HG02759 (cell line): ENCODE measurements around the gene CREBL2.
"Not testable (repeated sequence)": the region's sequence is repeated elsewhere in the genome, so short reads cannot be mapped to it uniquely, and the experiment has no call there.

Source experiments
- ATAC-seq: cut with Tn5 transposase; IDR thresholded peaks from one replicate; pipeline ENCODE4 v1.9.1; 2021; ENCODE audit warnings: mild to moderate bottlenecking, moderate library complexity; ENCODE audit not compliant: unreplicated experiment

CREBL2 gene

DNA sequence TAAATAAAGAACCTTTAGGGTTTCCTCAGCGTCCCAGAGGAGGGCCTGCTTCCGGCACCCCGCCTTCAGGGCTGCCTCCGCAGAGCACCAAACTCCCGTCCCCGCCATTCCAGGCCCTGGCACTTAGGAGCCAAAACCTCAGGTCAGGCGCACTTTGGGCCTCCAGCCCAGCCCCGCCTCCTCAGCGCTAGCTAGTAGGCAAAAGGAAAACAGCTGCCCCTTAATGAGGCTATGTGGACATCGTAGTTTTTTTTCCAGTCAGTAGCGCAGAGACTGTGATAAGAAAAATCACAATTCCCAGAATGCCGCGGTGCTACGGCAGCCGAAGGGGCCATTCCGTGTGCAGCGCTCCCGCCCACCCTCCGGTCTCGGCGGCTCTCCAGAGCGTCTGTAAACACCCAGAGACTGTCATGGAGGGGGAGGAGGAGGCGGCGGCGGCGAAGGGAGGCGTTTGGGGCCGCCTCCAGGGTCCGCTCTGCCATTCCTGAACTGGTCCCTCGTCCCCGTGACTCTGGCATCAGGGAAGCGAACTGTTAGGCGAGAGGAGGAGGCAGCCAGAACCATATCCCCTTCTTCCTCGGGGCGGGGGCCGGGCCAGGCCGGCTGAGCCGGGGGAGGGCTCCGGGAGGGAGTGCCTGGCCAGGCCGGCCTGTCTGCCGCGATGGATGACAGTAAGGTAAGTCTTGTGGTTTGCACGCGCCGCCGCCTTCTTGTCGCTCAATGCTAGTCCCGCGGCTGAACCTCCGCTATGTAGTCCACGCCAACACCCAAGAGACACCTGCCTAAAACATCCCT lies at the start of gene CREBL2:
CREBL2 (plus strand) TSS at position 365 of the 795 bp plus-strand sequence; CDS start at position 662, 297 bp downstream.
- ATAC-seq = peak; percentile 84

GRCh38 chr12:12562016-12562483 lies 49.6 kb upstream of the CREBL2 start:
- no peak for ATAC-seq

DNA sequence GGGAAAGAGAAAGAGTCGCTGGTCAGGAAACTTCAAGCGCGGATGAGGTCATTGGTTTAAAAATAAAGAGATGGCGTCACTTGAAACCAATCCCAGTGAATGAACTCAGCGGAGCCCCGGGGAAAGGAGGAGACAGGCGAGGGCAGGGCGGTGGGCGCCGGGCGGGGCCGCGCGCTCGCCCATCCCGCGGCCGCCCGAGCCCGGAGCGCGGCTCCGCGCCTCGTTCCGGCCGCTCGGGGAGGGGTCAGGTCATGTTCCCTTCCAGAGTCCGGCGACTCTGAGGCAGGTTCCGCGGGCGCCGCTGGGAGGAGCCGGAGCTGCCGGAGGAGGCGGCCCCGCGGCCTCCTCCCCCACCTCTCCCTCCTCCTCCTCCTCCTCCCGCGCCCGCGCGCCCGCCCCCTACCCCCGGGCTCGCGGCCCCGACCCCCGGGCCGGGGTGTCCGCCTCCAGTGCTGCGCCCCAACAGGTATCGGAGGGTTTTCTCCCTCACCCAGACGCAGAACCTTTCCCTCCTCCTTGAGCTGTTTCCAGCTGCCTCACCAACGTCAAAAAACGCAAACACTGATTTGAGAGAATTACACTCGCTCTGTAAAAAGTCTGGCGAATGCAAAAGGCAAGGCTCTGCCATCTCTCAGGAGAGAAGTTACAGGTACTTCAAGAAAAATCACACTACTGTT lies 49.0 kb upstream of the CREBL2 start, which contains the start of gene DUSP16:
DUSP16 (minus strand) TSS at position 279 of the 677 bp plus-strand sequence. CDS start 41,765 bp downstream, outside the sequence.
- peak; percentile 80 for ATAC-seq

DNA sequence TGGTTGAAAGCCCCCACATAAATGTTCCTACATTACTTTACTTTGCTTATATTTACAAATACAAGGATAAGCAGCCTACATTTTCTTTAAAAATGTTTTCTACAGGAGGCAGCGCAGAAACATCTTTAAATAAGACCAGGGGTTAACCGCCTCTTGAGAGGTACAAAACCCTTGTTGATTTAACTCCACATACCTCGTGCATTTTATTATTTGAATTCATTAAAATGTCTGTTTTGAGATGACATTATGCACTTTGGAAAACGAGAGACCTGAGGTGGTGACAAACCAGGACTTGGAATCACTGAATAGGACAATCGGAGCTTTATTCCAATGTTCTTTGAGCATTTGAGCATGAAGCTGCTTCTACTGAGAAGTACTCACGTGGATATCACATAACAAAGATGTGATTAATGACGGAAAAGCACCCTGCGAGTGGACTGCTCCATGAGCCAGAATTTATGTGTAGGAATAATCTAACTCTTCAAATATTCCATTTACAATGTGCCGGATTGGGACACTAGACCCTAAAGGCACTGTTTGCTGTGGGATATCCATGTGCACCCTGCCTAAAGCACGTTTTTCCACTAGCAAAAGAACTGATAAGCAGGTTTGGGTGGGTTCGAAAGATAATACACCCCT lies 48.3 kb upstream of the CREBL2 start:
- ATAC-seq = no peak

DNA sequence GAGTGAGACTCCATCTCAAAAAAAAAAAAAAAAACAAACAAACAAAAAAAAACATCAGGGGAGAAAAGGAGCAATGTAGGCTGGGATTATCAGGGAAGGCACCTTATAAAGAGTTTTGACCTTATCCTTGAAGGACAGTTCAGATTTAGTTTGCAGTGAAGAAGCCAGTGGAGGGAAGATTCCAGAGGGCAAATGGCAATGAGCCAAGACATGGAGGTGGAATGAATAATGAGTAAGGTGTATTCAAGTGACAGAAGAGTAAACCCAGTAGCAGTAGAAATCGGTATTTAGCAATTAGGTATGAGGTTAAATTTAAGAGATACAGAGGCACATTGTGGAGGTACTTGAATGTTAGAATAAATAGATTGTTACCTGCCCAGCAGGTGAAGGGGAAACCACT lies 46.8 kb upstream of the CREBL2 start:
- no peak for ATAC-seq

- not testable (repeated sequence) for ATAC-seq
These were observed 45.7 kb upstream of the CREBL2 start for GRCh38 chr12:12565971-12566370.

- ATAC-seq = no peak
These were observed 39.0 kb upstream of the CREBL2 start for GRCh38 chr12:12572659-12573058.

GRCh38 chr12:12577786-12578185 lies 33.9 kb upstream of the CREBL2 start:
- no peak for ATAC-seq

DNA sequence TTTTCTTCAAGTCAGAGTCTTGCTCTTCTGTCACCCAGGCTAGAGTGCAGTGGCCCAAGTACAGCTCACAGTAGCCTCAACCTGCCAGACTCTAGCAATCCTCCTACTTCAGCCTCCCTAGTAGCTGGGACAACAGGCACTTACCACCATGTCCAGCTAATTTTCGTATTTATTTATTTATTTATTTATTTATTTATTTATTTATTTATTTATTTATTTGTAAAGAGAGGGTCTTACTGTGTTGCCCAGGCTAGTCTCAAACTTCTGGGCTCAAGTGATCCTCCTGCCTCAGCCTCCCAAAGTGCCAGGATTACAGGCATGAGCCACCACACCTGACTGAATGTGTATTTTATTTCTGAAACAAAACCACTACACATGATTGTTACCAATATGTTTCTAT lies 31.0 kb upstream of the CREBL2 start:
- ATAC-seq = not testable (repeated sequence)

DNA sequence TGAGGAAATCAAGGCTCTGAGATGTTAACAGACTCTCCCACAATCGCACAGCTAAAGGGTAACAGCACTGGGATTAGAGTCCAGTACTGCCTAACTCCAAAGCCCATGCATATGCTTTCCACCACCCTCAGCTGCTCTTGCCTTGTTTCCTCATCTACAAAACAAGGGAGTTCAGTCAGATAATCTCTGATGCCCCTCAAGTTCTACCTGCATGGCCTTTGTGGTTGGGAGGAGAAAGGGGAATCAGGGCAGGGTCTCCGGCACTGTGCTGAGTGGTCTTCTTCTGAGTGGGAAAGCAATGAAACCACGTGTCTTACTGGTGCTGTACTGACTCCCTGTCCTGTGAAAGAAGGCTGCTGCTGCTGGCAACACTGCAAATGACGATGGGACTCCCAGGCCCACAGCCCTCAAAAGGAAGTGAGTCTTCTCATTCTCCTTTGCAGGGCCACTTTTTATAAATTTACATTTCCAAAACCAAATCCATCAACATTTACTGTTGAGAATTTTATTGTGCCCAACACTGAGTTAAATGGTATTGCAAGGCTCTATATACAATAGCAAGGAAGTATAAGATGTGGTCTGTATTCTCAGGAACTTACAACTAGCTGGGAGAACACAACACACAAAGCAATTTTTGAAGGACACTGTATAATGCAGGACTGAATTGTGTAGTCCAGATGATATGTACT lies 29.3 kb upstream of the CREBL2 start:
- peak; percentile 36 for ATAC-seq

- ATAC-seq = peak; percentile 95
These were observed 28.8 kb upstream of the CREBL2 start for GRCh38 chr12:12582895-12583303.

DNA sequence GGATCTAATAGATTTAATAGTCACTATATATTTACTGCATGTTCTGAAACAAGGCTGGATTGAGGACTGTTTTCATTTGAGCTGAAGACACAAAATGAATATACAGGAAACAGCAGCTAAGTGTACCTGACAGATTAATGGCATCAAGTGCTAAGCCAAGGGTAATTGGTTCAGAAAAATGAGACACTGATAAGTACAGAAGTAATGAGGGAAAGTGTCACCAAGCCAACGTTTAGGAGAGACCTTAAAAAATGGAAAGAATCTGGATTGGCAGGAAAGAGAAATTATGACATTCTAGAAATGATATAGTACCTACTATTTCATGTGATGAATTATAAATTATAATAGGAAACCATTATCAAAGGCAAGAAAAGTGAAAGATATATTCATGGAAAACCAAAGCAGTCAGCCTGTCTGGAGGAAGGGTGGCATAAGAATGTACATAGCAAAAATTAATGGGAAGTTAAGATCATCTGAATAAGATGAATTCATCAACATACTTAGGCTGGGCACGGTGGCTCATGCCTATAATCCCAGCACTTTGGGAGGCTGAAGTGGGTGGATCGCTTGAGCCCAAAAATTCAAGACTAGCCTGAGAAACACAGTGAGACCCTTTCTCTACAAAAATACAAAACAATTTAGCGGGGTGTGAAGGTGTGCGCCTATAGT lies 28.0 kb upstream of the CREBL2 start:
- ATAC-seq = no peak

- no peak for ATAC-seq
These were observed 26.4 kb upstream of the CREBL2 start for GRCh38 chr12:12585115-12585863.

DNA sequence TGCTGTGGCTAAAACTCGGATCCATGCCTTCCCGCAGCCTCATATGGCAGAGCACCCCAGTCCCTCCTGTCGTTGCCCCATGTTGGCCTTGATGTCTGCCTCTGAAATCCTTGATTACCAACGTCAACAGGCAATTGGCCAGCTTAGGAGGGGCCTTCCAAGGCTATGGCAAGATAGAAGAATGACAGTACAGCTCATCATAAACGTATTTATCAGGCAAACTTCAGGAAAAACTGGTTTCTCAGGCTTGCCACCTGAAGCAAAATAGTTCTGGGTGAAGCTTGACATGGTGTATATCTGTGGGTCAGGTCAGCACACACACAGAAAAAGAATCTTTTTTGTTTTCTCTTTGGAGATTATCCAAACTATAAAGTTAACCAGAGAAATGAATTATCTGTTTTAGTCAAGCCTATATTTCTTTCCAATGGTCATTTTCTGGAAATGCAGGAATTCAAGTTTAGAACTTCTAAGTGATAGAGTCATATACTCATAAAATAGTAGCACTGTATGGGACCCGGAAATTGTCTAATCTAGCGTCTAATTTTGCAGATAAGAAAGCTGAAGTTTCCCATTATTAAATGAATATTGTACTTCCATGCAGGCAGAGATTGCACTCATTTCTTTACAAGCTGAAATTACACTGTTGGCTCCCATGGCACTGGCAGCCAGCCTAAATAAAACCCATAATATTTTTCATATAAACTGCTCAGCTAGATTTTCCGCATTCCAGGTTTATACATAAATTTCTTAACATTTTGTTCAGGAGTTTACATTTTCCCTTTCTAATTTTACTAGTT lies 24.6 kb upstream of the CREBL2 start:
- no peak for ATAC-seq

GRCh38 chr12:12587878-12588277 lies 23.8 kb upstream of the CREBL2 start:
- ATAC-seq = no peak

- not testable (repeated sequence) for ATAC-seq
These were observed 23.2 kb upstream of the CREBL2 start for GRCh38 chr12:12588436-12588835.

GRCh38 chr12:12590961-12591360 lies 20.7 kb upstream of the CREBL2 start:
- ATAC-seq = no peak

DNA sequence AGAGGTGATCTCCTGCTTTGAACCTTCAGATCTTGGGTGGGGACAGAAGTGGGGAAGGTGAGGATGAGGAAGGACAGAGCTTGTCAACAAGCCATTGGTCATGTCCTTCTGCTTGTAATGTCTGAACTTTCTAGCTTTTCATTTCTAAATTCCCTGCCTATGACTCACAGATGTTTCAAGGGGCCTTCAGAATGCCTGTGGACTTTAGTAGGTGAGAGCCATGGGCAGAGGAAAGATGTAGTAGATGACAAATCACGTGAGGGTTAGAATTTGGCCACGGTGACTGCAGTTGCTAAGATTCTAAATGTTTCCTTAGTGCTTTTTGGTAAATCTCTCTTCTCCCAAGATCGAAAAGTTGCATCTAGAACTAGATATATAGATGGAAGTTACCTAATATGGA lies 18.7 kb upstream of the CREBL2 start:
- ATAC-seq = no peak

GRCh38 chr12:12595929-12596328 lies 15.7 kb upstream of the CREBL2 start:
- not testable (repeated sequence) for ATAC-seq
